ENCODE results near the gene TRPC4AP. TPM values are rescaled to one million over a fixed set of nuclear protein-coding genes. Genes with fewer than 3 reads are reported as not detected.

Gene TRPC4AP
- total RNA-seq, 2 donors from 2014 or later: 84.2 to 103 TPM

- H3K9ac ChIP-seq (ENCODE audit: extremely low read depth, low read length, poor library complexity, severe bottlenecking): no peak overlapping the region
- no peaks in the 10 kb centered on the region for H3K4me1 ChIP-seq (ENCODE audit: control insufficient read depth, insufficient read depth, low read length)
- peaks cover 2% of the 10 kb centered on the region for H3K9me3 Mint-ChIP-seq
- no peak overlapping the region for H3K4me3 ChIP-seq (ENCODE audit: low read length)
- DNase-seq: no peak
- H3K36me3 ChIP-seq (ENCODE audit: control insufficient read depth, insufficient read depth, low read length): peaks cover 33% of the 10 kb centered on the region
- no peaks in the 10 kb centered on the region for H3K27me3 Mint-ChIP-seq (ENCODE audit: insufficient read depth)
- no peak for TF ChIP-seq CTCF (conservative IDR thresholded peaks at IDR 0.05)
- H3K27me3 ChIP-seq (ENCODE audit: control insufficient read depth, insufficient read depth, low read length, poor library complexity, severe bottlenecking): no peaks in the 10 kb centered on the region
- H3K9me3 ChIP-seq (ENCODE audit: control insufficient read depth, low read length): no peaks in the 10 kb centered on the region
- H3K4me1 Mint-ChIP-seq: peaks cover 10% of the 10 kb centered on the region
- no peak overlapping the region for H3K4me3 Mint-ChIP-seq
- H3K27ac Mint-ChIP-seq: no peak overlapping the region
- no peak overlapping the region for H3K27ac ChIP-seq (ENCODE audit: low read depth, low read length)
- 87 to 93% methylated on average over 3 of the region's 3 CpGs for WGBS, 2 experiments (ENCODE audit: insufficient coverage in 1 of 2, insufficient read length in 1 of 2)
- H3K36me3 Mint-ChIP-seq (ENCODE audit: low read depth): peaks cover 47% of the 10 kb centered on the region
Measured at GRCh38 chr20:35062478-35062877, 30.1 kb downstream of the TRPC4AP start.

- DNase-seq: no peak
- no peak for TF ChIP-seq CTCF (conservative IDR thresholded peaks at IDR 0.05)
- Mint-ChIP-seq H3K36me3 (ENCODE audit: low read depth) (peaks cover 38% of the 10 kb centered on the region), H3K27ac (no peak overlapping the region), H3K9me3 (peaks cover 2% of the 10 kb centered on the region), H3K4me1 (peaks cover 5% of the 10 kb centered on the region), H3K27me3 (ENCODE audit: insufficient read depth) (no peaks in the 10 kb centered on the region), H3K4me3 (no peak overlapping the region)
- Histone ChIP-seq H3K9me3 (ENCODE audit: control insufficient read depth, low read length) (no peaks in the 10 kb centered on the region), H3K4me3 (ENCODE audit: low read length) (no peak overlapping the region), H3K9ac (ENCODE audit: extremely low read depth, low read length, poor library complexity, severe bottlenecking) (no peak overlapping the region), H3K36me3 (ENCODE audit: control insufficient read depth, insufficient read depth, low read length) (peaks cover 40% of the 10 kb centered on the region), H3K27me3 (ENCODE audit: control insufficient read depth, insufficient read depth, low read length, poor library complexity, severe bottlenecking) (no peaks in the 10 kb centered on the region), H3K27ac (ENCODE audit: low read depth, low read length) (no peak overlapping the region), H3K4me1 (ENCODE audit: control insufficient read depth, insufficient read depth, low read length) (no peaks in the 10 kb centered on the region)
- 92 to 95% methylated on average over 4 to 5 of the region's 5 CpGs for WGBS, 2 experiments (ENCODE audit: insufficient coverage in 1 of 2, insufficient read length in 1 of 2)
Measured at GRCh38 chr20:35060168-35060567, 32.4 kb downstream of the TRPC4AP start.

GRCh38 chr20:35059612-35060011 lies 33.0 kb downstream of the TRPC4AP start:
- no peak for TF ChIP-seq CTCF (conservative IDR thresholded peaks at IDR 0.05)
- H3K9ac ChIP-seq (ENCODE audit: extremely low read depth, low read length, poor library complexity, severe bottlenecking): no peak overlapping the region
- WGBS, 2 experiments (ENCODE audit: insufficient coverage in 1 of 2, insufficient read length in 1 of 2): 90 to 97% methylated on average over 9 to 14 of the region's 14 CpGs
- H3K36me3 ChIP-seq (ENCODE audit: control insufficient read depth, insufficient read depth, low read length): peaks cover 41% of the 10 kb centered on the region
- Mint-ChIP-seq H3K36me3 (ENCODE audit: low read depth) (peaks cover 38% of the 10 kb centered on the region), H3K27ac (no peak overlapping the region), H3K9me3 (peaks cover 2% of the 10 kb centered on the region), H3K4me3 (no peak overlapping the region), H3K4me1 (peaks cover 9% of the 10 kb centered on the region), H3K27me3 (ENCODE audit: insufficient read depth) (no peaks in the 10 kb centered on the region)
- H3K4me1 ChIP-seq (ENCODE audit: control insufficient read depth, insufficient read depth, low read length): no peaks in the 10 kb centered on the region
- H3K4me3 ChIP-seq (ENCODE audit: low read length): no peak overlapping the region
- H3K27me3 ChIP-seq (ENCODE audit: control insufficient read depth, insufficient read depth, low read length, poor library complexity, severe bottlenecking): no peaks in the 10 kb centered on the region
- DNase-seq: no peak
- no peaks in the 10 kb centered on the region for H3K9me3 ChIP-seq (ENCODE audit: control insufficient read depth, low read length)
- no peak overlapping the region for H3K27ac ChIP-seq (ENCODE audit: low read depth, low read length)
